ENCODE results near the gene ADAM8.

DNA sequence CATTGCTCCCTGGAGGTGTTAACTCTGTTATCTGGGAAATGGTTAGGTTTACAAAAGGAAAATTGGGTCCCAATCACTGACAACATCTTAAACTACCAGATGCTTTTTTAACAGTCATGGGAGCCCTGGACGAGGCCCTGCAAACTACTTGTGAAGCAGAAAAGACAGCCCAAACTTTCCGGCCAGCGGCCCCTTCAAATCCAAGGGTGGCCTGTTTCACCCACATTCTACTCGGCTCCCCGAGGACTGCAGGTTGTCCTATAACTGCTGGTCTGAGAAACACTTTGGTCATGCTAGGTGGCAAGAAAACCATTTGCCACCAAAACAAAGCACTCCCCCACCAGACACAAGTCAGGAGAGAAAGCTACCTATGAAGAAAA lies 29.4 kb upstream of the ADAM8 start:
- TF ChIP-seq ELF4 (IDR thresholded peaks at IDR 0.05) (no peak), TARDBP (IDR thresholded peaks at IDR 0.05) (no peak), ZNF384 (IDR thresholded peaks at IDR 0.05) (no peak), ARNT (IDR thresholded peaks at IDR 0.05) (no peak)
